Epithelial cell of proximal tubule (primary cell): ENCODE measurements around the gene KIZ. TPM values are rescaled to one million over a fixed set of nuclear protein-coding genes. Genes with fewer than 3 reads are reported as not detected.

Experiments
- DNase-seq: peaks from one replicate; pipeline ENCODE4 v3.0.0-alpha.2; 2011; ENCODE audit warnings: low read depth
- H3K4me3 ChIP-seq: 2 replicates; pipeline ENCODE4 v1.5.1; 2011; ENCODE audit warnings: low read depth, mild to moderate bottlenecking, low read length
- total RNA-seq: library from RNA; depleted of rRNA; stranded (reverse); fragments of >200 nt; gene quantifications from 2 replicates; pipeline ENCODE4 v1.2.3, GENCODE V29; 2015
- TF ChIP-seq, protein P1 (sequence below): conservative IDR thresholded peaks from 2 replicates; pipeline ENCODE4 v1.5.1; 2012; ENCODE audit warnings: low read depth, mild to moderate bottlenecking, low read length

Gene KIZ
- total RNA-seq, 1 donor from 2014 or later: 4.7 TPM

DNA sequence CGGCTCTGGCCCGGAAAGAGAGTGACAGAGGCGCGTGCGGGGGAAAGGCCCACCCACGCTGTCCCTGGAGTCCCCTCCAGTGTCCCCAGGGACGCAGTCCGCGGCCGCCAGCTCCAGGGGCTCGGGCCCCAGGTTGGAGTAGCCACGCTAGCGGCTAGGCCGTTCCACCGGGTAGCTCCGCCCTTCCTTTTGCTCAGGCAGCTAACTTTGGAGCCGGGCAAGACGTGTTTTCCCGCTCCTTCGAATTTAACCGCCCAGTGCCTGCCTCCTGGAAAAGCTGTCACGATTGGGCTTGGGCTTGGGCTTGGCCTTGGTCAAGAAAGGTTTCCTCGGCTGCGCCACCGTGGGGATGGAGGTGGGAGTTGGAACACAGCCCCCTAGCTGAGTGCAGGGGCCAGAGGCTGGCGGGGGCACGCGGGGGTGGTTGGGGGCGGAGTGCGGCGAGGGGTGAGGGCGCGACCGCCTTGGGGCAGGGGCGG, 24.4 kb upstream of the KIZ start:
- no peak overlapping the region for H3K4me3 ChIP-seq
- TF ChIP-seq, protein P1, sequence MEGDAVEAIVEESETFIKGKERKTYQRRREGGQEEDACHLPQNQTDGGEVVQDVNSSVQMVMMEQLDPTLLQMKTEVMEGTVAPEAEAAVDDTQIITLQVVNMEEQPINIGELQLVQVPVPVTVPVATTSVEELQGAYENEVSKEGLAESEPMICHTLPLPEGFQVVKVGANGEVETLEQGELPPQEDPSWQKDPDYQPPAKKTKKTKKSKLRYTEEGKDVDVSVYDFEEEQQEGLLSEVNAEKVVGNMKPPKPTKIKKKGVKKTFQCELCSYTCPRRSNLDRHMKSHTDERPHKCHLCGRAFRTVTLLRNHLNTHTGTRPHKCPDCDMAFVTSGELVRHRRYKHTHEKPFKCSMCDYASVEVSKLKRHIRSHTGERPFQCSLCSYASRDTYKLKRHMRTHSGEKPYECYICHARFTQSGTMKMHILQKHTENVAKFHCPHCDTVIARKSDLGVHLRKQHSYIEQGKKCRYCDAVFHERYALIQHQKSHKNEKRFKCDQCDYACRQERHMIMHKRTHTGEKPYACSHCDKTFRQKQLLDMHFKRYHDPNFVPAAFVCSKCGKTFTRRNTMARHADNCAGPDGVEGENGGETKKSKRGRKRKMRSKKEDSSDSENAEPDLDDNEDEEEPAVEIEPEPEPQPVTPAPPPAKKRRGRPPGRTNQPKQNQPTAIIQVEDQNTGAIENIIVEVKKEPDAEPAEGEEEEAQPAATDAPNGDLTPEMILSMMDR: no peak
- DNase-seq: no peak

- TF ChIP-seq, protein P1: peak; percentile 13
- no peak overlapping the region for H3K4me3 ChIP-seq
- DNase-seq: no peak
Measured at GRCh38 chr20:21101932-21102575, 23.8 kb upstream of the KIZ start.

- TF ChIP-seq, protein P1: no peak
- no peak for DNase-seq
- no peak overlapping the region for H3K4me3 ChIP-seq
Measured at GRCh38 chr20:21102603-21103311, 23.1 kb upstream of the KIZ start.

- TF ChIP-seq, protein P1: no peak
- H3K4me3 ChIP-seq: no peak overlapping the region
- no peak for DNase-seq
Measured at GRCh38 chr20:21103582-21104465, 22.1 kb upstream of the KIZ start.

GRCh38 chr20:21104466-21104761, 21.5 kb upstream of the KIZ start:
- no peak for DNase-seq
- TF ChIP-seq, protein P1: no peak
- H3K4me3 ChIP-seq: no peak overlapping the region

DNA sequence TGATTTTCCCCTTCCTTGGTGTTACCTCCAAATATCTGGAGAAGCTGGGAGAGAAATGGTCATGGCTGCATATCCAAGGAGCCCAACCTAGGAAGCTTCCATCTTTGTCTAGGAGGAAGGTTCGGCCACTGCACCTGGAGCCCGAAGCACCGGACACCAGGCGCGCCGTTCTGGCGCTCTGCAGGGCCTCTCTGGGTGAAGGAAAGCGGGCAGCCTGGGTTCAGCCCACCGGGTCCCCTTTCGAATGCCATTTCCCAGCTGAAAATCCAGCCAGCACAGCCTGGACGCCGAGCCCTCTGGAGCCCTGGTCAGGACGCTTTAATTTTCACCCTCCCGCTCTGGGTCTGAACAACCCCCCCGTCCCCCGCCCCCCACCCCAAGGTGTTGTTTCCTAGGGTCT, 21.0 kb upstream of the KIZ start:
- no peak overlapping the region for H3K4me3 ChIP-seq
- TF ChIP-seq, protein P1: no peak
- DNase-seq: no peak
